ENCODE measurements around the gene USP40.

DNA sequence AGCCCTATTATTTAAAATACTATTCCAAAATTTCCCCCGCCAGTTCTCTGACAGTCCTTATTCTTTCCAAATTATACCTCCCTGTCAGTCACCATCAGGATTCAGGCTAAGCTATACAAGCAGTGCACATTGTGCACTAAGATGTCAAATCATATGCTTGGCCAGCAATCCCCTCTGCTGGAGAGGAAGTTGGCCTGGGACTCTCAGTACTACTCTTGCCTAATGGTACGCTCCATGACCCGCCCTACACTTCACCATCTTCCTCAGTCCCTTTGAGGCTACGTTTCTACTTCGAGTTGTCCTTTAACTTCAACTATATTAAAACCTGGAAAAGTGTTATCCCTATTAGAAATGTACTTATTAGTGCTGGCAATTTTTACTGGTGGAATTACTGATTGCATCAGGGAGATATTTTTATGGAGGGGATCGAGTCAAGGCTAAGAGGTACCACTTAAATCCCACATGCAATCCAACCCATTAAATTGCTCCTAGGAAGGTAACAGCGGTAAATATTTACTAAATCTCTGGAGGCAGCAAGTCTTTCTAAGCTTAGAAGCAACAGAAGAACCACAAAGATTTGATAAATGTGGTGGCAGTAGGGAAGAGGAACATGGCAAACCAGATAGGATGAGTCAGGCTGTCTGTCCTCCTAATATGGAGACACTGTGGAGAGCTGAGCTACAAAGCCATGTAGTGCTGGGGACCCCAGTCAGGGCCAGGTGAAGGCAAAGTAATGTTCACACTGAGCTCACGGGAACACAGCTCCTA lies 2.7 kb downstream of the USP40 start:
- no peak for TF ChIP-seq FOXP2 (optimal IDR thresholded peaks at IDR 0.05; ENCODE audit: borderline replicate concordance, extremely low read depth, extremely low read length, insufficient read depth)
- TF ChIP-seq, protein P1, sequence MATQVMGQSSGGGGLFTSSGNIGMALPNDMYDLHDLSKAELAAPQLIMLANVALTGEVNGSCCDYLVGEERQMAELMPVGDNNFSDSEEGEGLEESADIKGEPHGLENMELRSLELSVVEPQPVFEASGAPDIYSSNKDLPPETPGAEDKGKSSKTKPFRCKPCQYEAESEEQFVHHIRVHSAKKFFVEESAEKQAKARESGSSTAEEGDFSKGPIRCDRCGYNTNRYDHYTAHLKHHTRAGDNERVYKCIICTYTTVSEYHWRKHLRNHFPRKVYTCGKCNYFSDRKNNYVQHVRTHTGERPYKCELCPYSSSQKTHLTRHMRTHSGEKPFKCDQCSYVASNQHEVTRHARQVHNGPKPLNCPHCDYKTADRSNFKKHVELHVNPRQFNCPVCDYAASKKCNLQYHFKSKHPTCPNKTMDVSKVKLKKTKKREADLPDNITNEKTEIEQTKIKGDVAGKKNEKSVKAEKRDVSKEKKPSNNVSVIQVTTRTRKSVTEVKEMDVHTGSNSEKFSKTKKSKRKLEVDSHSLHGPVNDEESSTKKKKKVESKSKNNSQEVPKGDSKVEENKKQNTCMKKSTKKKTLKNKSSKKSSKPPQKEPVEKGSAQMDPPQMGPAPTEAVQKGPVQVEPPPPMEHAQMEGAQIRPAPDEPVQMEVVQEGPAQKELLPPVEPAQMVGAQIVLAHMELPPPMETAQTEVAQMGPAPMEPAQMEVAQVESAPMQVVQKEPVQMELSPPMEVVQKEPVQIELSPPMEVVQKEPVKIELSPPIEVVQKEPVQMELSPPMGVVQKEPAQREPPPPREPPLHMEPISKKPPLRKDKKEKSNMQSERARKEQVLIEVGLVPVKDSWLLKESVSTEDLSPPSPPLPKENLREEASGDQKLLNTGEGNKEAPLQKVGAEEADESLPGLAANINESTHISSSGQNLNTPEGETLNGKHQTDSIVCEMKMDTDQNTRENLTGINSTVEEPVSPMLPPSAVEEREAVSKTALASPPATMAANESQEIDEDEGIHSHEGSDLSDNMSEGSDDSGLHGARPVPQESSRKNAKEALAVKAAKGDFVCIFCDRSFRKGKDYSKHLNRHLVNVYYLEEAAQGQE (IDR thresholded peaks at IDR 0.05; ENCODE audit: insufficient read depth in 1 of 2, low read depth in 2 of 2, low read length in 2 of 2), result no peak
- no peak for TF ChIP-seq TAF1 (IDR thresholded peaks at IDR 0.05; ENCODE audit: borderline replicate concordance, insufficient read depth, low read length)
- no peak for TF ChIP-seq POLR2AphosphoS5 (IDR thresholded peaks at IDR 0.05; ENCODE audit: low read depth, low read length)
- TF ChIP-seq SIN3A (IDR thresholded peaks at IDR 0.05; ENCODE audit: borderline replicate concordance, insufficient read depth, low read length), result no peak

All from PFSK-1 (cell line).